SK-N-SH (cell line): ENCODE measurements around the gene PRMT7. TPM values are rescaled to one million over a fixed set of nuclear protein-coding genes. Genes with fewer than 3 reads are reported as not detected.

Source experiments
- CTCF ChIA-PET: fragments of 300-600, 350-600 bp; formaldehyde crosslinking; extraction: SDS; loops from one replicate; lab custom pipeline; 2021; lab: Yijun Ruan, JAX
- POLR2A ChIA-PET: fragments of 350-600 bp; sonication (Branson Sonifier 250); formaldehyde crosslinking; extraction: SDS; loops from one replicate; lab custom pipeline; 2020; ENCODE audit warnings: antibody characterized with exemption, inconsistent platforms; lab: Yijun Ruan, JAX
- DNase-seq: peaks from one replicate; pipeline ENCODE4 v3.0.0; 2012
- H2AFZ ChIP-seq: fragments of 200-600 bp; sonication (generic); 2 replicates; pipeline ENCODE4 v1.8.1; 2016; ENCODE audit warnings: antibody characterized with exemption, mild to moderate bottlenecking, low read depth
- H3F3A ChIP-seq: fragments of 200-600 bp; sonication (generic); replicated peaks from 2 replicates; pipeline ENCODE3; 2016; ENCODE audit warnings: antibody characterized with exemption, mild to moderate bottlenecking; ENCODE audit not compliant: insufficient read depth
- H3K27ac ChIP-seq, 2 experiments: fragments of 200-500 bp in 1 of 2; fragments of 200-600 bp in 1 of 2; sonication (Bioruptor generic) in 1 of 2; sonication (generic), shearing (Covaris generic) in 1 of 2; 2 replicates each; pipeline versions ENCODE4 v1.5.1 to v1.6.1; 2014 to 2016; ENCODE audit warnings: low read depth in 2 of 2, inconsistent platforms in 1 of 2, low read length in 1 of 2, mild to moderate bottlenecking in 1 of 2, mixed read lengths in 1 of 2
- H3K27me3 ChIP-seq: fragments of 200-600 bp; sonication (generic), shearing (Covaris generic); 2 replicates; pipeline ENCODE4 v1.6.1; 2016; ENCODE audit warnings: mixed run types; ENCODE audit not compliant: insufficient read depth
- H3K36me3 ChIP-seq, 2 experiments: fragments of 200-500 bp in 1 of 2; fragments of 200-600 bp in 1 of 2; sonication (Bioruptor generic) in 1 of 2; sonication (generic) in 1 of 2; replicated peaks in 1 of 2; 2 replicates each; pipeline versions ENCODE3 to v1.5.1; 2014 to 2016; ENCODE audit warnings: low read length in 1 of 2, mild to moderate bottlenecking in 1 of 2; ENCODE audit not compliant: insufficient read depth in 2 of 2, control insufficient read depth in 1 of 2
- H3K4me1 ChIP-seq, 2 experiments: fragments of 200-500 bp in 1 of 2; fragments of 200-600 bp in 1 of 2; sonication (Bioruptor generic) in 1 of 2; sonication (generic), shearing (Covaris generic) in 1 of 2; 2 replicates each; pipeline versions ENCODE4 v1.5.1 to v1.6.1; 2014 to 2016; ENCODE audit warnings: low read depth in 1 of 2, low read length in 1 of 2, mixed run types in 1 of 2; ENCODE audit not compliant: insufficient read depth in 2 of 2, control insufficient read depth in 1 of 2
- H3K4me2 ChIP-seq: fragments of 200-600 bp; sonication (generic), shearing (Covaris generic); 2 replicates; pipeline ENCODE4 v1.6.1; 2017; ENCODE audit warnings: mixed run types
- H3K4me3 ChIP-seq, 2 experiments: fragments of 200-500 bp in 1 of 2; fragments of 200-600 bp in 1 of 2; sonication (Bioruptor generic) in 1 of 2; sonication (generic), shearing (Covaris generic) in 1 of 2; 2 replicates each; pipeline versions ENCODE4 v1.5.1 to v1.8.1; 2014 to 2016; ENCODE audit warnings: low read depth in 2 of 2, inconsistent platforms in 1 of 2, low read length in 1 of 2, mild to moderate bottlenecking in 1 of 2, mixed read lengths in 1 of 2, moderate library complexity in 1 of 2
- H3K79me2 ChIP-seq: fragments of 200-600 bp; sonication (generic); 2 replicates; pipeline ENCODE4 v1.8.1; 2017; ENCODE audit warnings: mild to moderate bottlenecking; ENCODE audit not compliant: insufficient read depth
- H3K9ac ChIP-seq: fragments of 200-600 bp; sonication (generic); 2 replicates; pipeline ENCODE4 v1.6.1; 2017; ENCODE audit warnings: mixed run types
- H3K9me2 ChIP-seq: fragments of 200-600 bp; sonication (generic); 2 replicates; pipeline ENCODE4 v1.6.1; 2017; ENCODE audit warnings: mixed run types
- H3K9me3 ChIP-seq: fragments of 200-600 bp; sonication (generic); 2 replicates; pipeline ENCODE4 v1.6.1; 2017; ENCODE audit warnings: mixed run types, mild to moderate bottlenecking, moderate library complexity
- H4K20me1 ChIP-seq: fragments of 200-600 bp; sonication (generic); 2 replicates; pipeline ENCODE4 v1.6.1; 2017; ENCODE audit warnings: mild to moderate bottlenecking, mixed run types; ENCODE audit not compliant: insufficient read depth
- CHD2 ChIP-seq: fragments of 150-350 bp; IDR thresholded peaks from 2 replicates; pipeline ENCODE4 v1.6.1; 2018; ENCODE audit warnings: low read length; ENCODE audit not compliant: partially characterized antibody
- EP300 ChIP-seq, 2 experiments: IDR thresholded peaks; 2 replicates each; pipeline versions ENCODE4 v1.4.0 to v1.6.1; 2012; ENCODE audit warnings: borderline replicate concordance in 1 of 2, low read depth in 1 of 2, low read length in 1 of 2
- EZH2phosphoT487 ChIP-seq: fragments of 200-600 bp; sonication (generic); IDR thresholded peaks from 2 replicates; pipeline ENCODE4 v1.6.1; 2017; ENCODE audit warnings: low read depth, mixed run types, mild to moderate bottlenecking, antibody characterized with exemption, moderate library complexity, borderline replicate concordance
- FOSL2 ChIP-seq: IDR thresholded peaks from 2 replicates; pipeline ENCODE4 v1.4.0; 2012; ENCODE audit warnings: low read depth, mild to moderate bottlenecking, moderate library complexity, borderline replicate concordance
- GATA2 ChIP-seq: sonication (generic); formaldehyde crosslinking; IDR thresholded peaks from 2 replicates; pipeline ENCODE4 v1.5.0; 2020; ENCODE audit warnings: mild to moderate bottlenecking, missing genetic modification reagents
- MEF2A ChIP-seq: IDR thresholded peaks from 2 replicates; pipeline ENCODE4 v1.4.0; 2012; ENCODE audit warnings: low read depth, borderline replicate concordance
- MXI1 ChIP-seq: IDR thresholded peaks from 2 replicates; pipeline ENCODE4 v1.6.1; 2012; ENCODE audit warnings: mild to moderate bottlenecking, low read depth, low read length, improper control_type of control experiment
- NFIC ChIP-seq: IDR thresholded peaks from 2 replicates; pipeline ENCODE4 v1.4.0; 2012; ENCODE audit warnings: borderline replicate concordance
- RAD21 ChIP-seq: IDR thresholded peaks from 2 replicates; pipeline ENCODE4 v1.6.1; 2012; ENCODE audit warnings: mild to moderate bottlenecking, low read length
- RFX5 ChIP-seq: IDR thresholded peaks from 2 replicates; pipeline ENCODE4 v1.6.1; 2012; ENCODE audit warnings: mild to moderate bottlenecking, improper control_type of control experiment, low read length
- RXRA ChIP-seq: IDR thresholded peaks from 2 replicates; pipeline ENCODE4 v1.4.0; 2012; ENCODE audit warnings: low read depth, mild to moderate bottlenecking, borderline replicate concordance
- SMC3 ChIP-seq: IDR thresholded peaks from 2 replicates; pipeline ENCODE4 v1.6.1; 2012; ENCODE audit warnings: low read depth, low read length, improper control_type of control experiment
- TAF1 ChIP-seq: IDR thresholded peaks from 2 replicates; pipeline ENCODE4 v1.6.1; 2012; ENCODE audit warnings: low read depth, mild to moderate bottlenecking, low read length, moderate library complexity, borderline replicate concordance
- WGBS: methylation state at CpG from one replicate; pipeline ENCODE4 v1.1.6; 2017; ENCODE audit warnings: low lambda C conversion rate; 5-methylcytosine and 5-hydroxymethylcytosine counted together
- polyA plus RNA-seq, 3 experiments: library from polyadenylated mRNA; depleted of rRNA; stranded (reverse); fragments of >200 nt; gene quantifications; 2 replicates each; pipeline ENCODE4 v1.2.3, GENCODE V29; 2012
- TF ChIP-seq, protein P1 (sequence below): IDR thresholded peaks from 2 replicates; pipeline ENCODE4; 2012
- TF ChIP-seq, protein P2 (sequence below): IDR thresholded peaks from 2 replicates; pipeline ENCODE4 v1.4.0; 2012; ENCODE audit warnings: low read depth, borderline replicate concordance
- TF ChIP-seq, protein P3 (sequence below): fragments of 200-600 bp; sonication (generic); IDR thresholded peaks from 2 replicates; pipeline ENCODE4 v1.6.1; 2017; ENCODE audit warnings: antibody characterized with exemption, mild to moderate bottlenecking, moderate library complexity
- TF ChIP-seq, protein P4 (sequence below): IDR thresholded peaks from 2 replicates; pipeline ENCODE4 v1.6.1; 2012; ENCODE audit warnings: mild to moderate bottlenecking, low read depth, low read length, moderate library complexity

PRMT7 gene
- polyA plus RNA-seq, 1 of the 3 experiments (the other 2 are of a cell fraction), result 46.0 TPM

DNA sequence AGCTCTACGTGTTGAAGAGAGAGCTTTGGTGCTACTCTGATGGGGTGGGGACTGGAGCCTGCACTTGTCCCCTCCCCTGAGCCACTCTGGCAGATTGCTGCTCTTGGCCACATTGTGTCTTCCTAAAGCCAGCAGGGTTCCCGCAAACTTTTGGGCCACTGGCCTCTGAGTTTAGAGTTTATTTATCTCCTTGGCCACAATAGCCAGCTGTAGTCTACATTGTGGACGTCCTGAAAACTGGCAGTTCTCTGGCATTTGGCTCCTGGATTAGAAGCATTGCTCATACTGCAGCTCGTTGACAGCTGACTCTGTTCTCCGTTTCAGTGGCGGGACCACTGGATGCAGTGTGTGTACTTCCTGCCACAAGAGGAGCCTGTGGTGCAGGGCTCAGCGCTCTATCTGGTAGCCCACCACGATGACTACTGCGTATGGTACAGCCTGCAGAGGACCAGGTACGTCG, 34.6 kb downstream of the PRMT7 start:
- Histone ChIP-seq H2AFZ (no peak overlapping the region), H4K20me1 (no peaks in the 10 kb centered on the region), H3K9me3 (no peaks in the 10 kb centered on the region), H3K4me1 (no peaks in the 10 kb centered on the region), H3K9ac (no peak overlapping the region), H3K9me2 (no peaks in the 10 kb centered on the region), H3K36me3 (peaks cover 15 to 67% of the 10 kb centered on the region in 2 experiments), H3F3A (no peaks in the 10 kb centered on the region), H3K27ac (no peak overlapping the region), H3K4me3 (no peak overlapping the region), H3K79me2 (no peaks in the 10 kb centered on the region), H3K4me2 (no peak overlapping the region), H3K27me3 (no peaks in the 10 kb centered on the region)
- ChIA-PET CTCF (interaction anchor here (3.1 kb wide), 1 partner anchor 17 kb away, joined by 15 read pairs; no protein-coding TSS in a partner anchor), POLR2A (no interaction called here)
- no peak for DNase-seq
- TF ChIP-seq GATA2 (CRISPR knock-in tag) (no peak), RXRA (no peak), MXI1 (no peak), TAF1 (no peak), EP300 (IDR thresholded peaks at IDR 0.05; ENCODE audit: borderline replicate concordance in 1 of 2, low read depth in 1 of 2, low read length in 1 of 2) (no peak), FOSL2 (no peak), RFX5 (no peak), RAD21 (no peak), NFIC (no peak), SMC3 (no peak), MEF2A (no peak), EZH2phosphoT487 (no peak), CHD2 (no peak)
- TF ChIP-seq, protein P1, sequence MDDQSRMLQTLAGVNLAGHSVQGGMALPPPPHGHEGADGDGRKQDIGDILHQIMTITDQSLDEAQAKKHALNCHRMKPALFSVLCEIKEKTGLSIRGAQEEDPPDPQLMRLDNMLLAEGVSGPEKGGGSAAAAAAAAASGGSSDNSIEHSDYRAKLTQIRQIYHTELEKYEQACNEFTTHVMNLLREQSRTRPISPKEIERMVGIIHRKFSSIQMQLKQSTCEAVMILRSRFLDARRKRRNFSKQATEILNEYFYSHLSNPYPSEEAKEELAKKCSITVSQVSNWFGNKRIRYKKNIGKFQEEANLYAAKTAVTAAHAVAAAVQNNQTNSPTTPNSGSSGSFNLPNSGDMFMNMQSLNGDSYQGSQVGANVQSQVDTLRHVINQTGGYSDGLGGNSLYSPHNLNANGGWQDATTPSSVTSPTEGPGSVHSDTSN, result no peak
- TF ChIP-seq, protein P2, sequence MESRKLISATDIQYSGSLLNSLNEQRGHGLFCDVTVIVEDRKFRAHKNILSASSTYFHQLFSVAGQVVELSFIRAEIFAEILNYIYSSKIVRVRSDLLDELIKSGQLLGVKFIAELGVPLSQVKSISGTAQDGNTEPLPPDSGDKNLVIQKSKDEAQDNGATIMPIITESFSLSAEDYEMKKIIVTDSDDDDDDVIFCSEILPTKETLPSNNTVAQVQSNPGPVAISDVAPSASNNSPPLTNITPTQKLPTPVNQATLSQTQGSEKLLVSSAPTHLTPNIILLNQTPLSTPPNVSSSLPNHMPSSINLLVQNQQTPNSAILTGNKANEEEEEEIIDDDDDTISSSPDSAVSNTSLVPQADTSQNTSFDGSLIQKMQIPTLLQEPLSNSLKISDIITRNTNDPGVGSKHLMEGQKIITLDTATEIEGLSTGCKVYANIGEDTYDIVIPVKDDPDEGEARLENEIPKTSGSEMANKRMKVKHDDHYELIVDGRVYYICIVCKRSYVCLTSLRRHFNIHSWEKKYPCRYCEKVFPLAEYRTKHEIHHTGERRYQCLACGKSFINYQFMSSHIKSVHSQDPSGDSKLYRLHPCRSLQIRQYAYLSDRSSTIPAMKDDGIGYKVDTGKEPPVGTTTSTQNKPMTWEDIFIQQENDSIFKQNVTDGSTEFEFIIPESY, result no peak
- TF ChIP-seq, protein P3, sequence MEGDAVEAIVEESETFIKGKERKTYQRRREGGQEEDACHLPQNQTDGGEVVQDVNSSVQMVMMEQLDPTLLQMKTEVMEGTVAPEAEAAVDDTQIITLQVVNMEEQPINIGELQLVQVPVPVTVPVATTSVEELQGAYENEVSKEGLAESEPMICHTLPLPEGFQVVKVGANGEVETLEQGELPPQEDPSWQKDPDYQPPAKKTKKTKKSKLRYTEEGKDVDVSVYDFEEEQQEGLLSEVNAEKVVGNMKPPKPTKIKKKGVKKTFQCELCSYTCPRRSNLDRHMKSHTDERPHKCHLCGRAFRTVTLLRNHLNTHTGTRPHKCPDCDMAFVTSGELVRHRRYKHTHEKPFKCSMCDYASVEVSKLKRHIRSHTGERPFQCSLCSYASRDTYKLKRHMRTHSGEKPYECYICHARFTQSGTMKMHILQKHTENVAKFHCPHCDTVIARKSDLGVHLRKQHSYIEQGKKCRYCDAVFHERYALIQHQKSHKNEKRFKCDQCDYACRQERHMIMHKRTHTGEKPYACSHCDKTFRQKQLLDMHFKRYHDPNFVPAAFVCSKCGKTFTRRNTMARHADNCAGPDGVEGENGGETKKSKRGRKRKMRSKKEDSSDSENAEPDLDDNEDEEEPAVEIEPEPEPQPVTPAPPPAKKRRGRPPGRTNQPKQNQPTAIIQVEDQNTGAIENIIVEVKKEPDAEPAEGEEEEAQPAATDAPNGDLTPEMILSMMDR, result no peak
- TF ChIP-seq, protein P4, sequence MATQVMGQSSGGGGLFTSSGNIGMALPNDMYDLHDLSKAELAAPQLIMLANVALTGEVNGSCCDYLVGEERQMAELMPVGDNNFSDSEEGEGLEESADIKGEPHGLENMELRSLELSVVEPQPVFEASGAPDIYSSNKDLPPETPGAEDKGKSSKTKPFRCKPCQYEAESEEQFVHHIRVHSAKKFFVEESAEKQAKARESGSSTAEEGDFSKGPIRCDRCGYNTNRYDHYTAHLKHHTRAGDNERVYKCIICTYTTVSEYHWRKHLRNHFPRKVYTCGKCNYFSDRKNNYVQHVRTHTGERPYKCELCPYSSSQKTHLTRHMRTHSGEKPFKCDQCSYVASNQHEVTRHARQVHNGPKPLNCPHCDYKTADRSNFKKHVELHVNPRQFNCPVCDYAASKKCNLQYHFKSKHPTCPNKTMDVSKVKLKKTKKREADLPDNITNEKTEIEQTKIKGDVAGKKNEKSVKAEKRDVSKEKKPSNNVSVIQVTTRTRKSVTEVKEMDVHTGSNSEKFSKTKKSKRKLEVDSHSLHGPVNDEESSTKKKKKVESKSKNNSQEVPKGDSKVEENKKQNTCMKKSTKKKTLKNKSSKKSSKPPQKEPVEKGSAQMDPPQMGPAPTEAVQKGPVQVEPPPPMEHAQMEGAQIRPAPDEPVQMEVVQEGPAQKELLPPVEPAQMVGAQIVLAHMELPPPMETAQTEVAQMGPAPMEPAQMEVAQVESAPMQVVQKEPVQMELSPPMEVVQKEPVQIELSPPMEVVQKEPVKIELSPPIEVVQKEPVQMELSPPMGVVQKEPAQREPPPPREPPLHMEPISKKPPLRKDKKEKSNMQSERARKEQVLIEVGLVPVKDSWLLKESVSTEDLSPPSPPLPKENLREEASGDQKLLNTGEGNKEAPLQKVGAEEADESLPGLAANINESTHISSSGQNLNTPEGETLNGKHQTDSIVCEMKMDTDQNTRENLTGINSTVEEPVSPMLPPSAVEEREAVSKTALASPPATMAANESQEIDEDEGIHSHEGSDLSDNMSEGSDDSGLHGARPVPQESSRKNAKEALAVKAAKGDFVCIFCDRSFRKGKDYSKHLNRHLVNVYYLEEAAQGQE, result no peak
- 92% methylated on average over 7 of the region's 11 CpGs for WGBS
